Bone marrow (tissue), 2 donors: ENCODE data around the gene MEA1.
A peak's percentile ranks its signal among the peaks of the same experiment; 100 is the strongest.
"Not testable (repeated sequence)": the region's sequence is repeated elsewhere in the genome, so short reads cannot be mapped to it uniquely, and the experiment has no call there.

Source experiments
- DNase-seq, 2 donors: peaks; one replicate each; lab custom pipeline; 2025; lab: John Stamatoyannopoulos, UW

MEA1 gene

DNA sequence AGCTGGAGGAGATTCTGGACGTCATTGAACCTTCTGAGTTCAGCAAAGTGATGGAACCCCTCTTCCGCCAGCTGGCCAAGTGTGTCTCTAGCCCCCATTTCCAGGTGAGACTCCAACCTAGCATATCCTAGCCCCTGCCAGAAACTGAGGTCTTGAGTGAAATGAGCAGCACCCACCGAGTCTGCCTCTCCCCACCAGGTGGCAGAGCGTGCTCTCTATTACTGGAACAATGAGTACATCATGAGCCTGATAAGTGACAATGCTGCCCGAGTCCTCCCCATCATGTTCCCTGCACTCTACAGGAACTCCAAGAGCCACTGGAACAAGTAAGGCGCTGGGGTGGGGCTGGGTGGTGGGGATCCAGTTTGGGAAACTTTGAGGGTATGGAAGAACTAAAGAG is 4.6 kb downstream of the MEA1 start:
- DNase-seq, result no peak

- DNase-seq, result no peak
These were observed 6.6 kb downstream of the MEA1 start for GRCh38 chr6:43007126-43007525.

DNA sequence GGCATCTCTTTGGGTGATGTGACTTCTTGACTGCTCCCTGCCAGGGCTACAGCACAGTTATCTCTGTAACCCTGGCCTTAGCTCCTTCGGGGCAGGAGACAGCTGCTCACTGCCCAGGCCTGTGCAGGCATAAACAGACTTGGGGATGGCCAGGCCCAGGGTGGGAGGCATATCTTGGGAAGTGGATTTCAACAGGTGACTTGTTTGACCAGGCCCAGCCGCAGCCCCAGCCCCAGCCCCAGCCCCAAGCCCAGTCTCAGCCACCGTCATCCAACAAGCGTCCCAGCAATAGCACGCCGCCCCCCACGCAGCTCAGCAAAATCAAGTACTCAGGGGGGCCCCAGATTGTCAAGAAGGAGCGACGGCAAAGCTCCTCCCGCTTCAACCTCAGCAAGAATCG is 7.5 kb downstream of the MEA1 start:
- DNase-seq, result no peak

- DNase-seq, result no peak
These were observed 7.9 kb downstream of the MEA1 start for GRCh38 chr6:43005844-43006243.

DNA sequence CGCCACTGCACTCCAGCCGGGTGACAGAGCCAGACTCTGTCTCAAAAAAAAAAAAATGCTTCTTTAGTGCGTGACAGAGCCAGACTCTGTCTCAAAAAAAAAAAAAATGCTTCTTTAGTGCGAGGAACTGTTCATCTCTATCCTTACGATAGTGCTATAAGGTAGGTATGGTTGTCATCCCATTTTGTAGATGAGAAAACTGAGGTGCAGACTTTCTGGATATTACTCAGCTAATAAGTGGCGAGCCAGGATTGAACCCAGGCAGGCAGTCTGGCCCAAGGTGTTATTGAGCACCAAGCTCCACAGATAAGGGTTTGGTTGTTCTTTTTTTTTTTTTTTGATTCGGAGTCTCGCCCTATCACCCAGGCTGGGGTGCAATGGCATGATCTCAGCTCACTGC is 11.9 kb downstream of the MEA1 start:
- no peak for DNase-seq

GRCh38 chr6:42998205-42998604 is 15.5 kb downstream of the MEA1 start:
- DNase-seq, result not testable (repeated sequence)

- no peak for DNase-seq
These were observed 17.2 kb downstream of the MEA1 start for GRCh38 chr6:42996513-42996912.

GRCh38 chr6:42993445-42993844 is 20.3 kb downstream of the MEA1 start:
- no peak for DNase-seq

- DNase-seq, result no peak
These were observed 23.8 kb downstream of the MEA1 start for GRCh38 chr6:42989923-42990322.

- no peak for DNase-seq
These were observed 25.2 kb downstream of the MEA1 start for GRCh38 chr6:42988486-42989020.

DNA sequence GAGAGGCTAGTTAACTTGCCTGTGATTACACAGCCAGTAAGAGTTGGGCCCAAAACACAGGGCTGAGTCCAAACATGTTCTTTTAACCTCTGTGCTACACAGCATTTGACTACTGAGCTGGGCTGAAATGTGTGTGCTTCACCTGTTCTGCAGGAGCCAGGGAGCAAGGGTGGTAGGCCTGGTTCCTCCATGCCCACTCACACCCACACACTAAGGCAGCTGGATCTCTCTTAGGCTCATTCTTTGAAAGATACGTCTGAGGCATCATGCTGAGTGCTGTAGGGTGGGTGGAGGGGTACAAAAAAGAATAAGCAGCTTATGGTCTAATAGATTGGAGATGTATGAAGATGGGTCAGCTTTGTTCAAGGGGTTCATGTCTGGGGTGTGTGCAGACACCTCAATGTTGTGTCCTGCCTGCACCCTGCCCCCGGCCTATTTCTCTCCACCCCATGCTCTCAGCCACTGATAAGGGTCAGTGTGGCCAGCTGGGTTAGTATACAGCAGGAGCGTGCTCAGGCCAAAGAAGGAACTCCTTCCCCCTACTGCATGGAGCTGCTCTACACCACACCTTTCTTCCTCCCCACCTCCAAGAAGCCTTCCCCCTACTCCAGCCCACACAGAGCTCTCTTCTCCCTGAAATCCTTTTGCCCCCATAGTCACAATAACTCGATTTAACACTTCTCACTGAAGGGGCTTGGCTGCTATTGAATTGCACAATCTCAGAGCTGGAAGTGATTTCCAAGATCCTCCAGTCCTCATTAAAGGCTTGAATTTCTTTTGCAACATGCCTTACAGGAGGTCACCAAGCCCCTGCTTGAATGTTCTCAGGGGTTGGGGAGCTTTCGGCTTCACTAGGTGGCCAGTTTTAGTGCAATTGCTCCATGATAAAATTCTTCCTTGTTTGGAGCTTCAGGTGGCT is 26.0 kb downstream of the MEA1 start:
- DNase-seq, result no peak

DNA sequence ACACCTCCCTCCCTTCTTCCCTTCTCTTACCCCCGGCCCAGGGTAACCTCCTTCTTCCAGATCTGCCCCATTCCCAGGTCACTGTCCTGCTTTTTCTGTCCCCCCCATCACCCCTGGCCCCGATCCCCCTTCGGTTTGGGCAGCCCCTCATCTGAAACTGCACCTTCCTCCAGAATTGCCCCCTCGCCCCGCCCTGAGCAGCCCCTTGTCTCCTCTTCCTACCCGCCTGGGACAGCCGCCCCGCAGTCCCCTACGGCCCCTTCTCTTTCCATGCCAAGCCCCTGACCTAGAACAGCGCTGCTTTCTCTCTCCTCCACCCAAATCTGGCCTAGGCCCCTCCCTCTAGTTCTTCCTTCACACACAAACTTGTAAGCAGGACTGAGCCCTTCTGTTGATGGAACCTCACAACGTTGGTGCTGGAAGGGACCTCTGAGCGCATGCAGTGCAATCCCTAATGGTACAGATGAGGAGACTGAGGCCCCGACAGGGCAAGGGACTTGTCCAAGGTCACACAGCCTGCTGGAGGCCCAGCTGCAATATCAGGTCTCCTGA is 28.7 kb downstream of the MEA1 start:
- no peak for DNase-seq

DNA sequence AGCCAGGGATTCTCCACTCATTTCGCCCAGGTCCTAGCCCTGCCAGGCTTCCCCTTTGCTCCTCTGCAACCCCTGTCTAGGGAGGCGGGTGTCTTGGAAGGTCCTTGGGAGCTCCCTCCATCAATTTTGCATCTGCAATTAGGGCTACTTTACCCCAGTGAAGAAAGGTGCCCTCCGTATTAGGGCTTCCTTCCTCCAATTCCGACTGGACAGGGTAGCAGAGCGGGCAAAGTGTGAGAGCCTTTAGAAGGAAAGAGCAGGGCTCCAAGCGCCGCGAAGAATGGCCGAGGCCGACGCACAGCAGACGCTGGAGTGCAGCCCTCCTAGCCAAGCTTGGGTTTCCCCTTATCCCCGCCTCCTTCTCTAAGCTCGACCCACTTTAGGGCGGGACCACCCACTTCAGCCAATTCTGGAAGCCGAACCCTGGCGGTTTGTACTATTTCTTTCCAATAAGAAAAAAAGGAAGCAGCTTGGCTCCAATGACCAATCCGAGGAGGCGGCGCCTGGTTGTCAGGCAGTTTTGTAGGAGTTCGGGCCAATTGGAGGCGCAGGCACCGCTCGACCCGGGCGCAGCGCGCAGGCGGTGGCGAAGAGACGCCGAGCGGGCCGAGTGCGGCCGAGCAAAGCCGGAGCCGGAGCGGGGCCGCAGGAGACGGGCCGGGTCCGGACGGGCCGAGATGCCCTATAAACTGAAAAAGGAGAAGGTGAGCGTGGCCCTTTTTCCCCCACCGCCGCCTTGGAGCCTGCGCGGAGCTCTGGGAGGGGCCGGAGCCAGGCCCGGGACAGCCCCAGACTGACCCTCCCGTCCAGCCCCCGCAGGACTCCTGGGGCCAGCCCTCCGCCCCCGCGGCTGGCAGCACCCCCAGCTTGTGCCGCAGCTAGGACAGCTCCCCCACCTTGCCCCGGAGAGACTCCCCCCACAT is 29.5 kb downstream of the MEA1 start, which contains the start of gene PPP2R5D:
Gene PPP2R5D, plus strand, starts transcription at position 570 of the 923 bp plus-strand sequence. Its CDS starts 108 bp downstream, at position 678.
- DNase-seq, result peak; percentile 75 to 99

- no peak for DNase-seq
These were observed 31.9 kb downstream of the MEA1 start for GRCh38 chr6:42981836-42982235.

- DNase-seq, result peak in 1 of 2 donors; percentile 26
These were observed 34.1 kb downstream of the MEA1 start for GRCh38 chr6:42979523-42980177.

DNA sequence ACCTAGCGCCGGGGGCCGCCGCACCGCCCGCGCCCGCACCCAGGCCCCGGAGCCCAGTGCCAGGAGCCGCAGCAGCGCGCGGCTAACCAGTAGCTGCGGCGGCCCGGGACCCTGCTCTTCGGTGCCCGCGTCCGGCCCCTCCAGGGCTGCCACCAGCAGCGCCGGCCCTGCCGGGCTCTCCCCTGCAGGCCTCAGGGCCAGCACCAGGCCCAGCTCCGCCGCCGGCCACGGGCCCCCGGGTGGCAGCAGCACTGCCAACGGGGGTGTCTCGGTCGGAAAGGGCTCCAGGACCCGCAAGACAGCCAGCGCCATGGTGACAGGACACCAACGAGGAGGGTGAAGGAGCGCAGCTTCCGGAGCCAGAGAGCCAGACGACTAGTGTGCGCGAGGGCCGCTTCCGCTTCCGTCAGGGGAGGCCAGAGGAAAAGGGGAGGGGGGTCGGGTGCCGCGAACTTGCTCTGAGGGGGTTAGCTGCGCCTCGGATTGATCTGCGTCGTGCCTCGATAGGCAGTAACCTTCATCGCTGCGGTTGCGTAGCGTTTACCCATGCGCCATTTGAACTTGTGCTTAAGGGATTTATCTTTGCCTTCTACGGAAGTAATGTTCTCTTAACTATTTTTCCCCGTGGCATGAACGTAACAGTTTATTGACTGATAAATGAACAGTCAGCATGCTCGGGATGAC is 34.8 kb downstream of the MEA1 start, which contains the start of gene PEX6:
Gene PEX6, minus strand, starts transcription at position 343 of the 684 bp plus-strand sequence. Its CDS starts 31 bp downstream, at position 312.
- DNase-seq, result peak; percentile 66 to 82

DNA sequence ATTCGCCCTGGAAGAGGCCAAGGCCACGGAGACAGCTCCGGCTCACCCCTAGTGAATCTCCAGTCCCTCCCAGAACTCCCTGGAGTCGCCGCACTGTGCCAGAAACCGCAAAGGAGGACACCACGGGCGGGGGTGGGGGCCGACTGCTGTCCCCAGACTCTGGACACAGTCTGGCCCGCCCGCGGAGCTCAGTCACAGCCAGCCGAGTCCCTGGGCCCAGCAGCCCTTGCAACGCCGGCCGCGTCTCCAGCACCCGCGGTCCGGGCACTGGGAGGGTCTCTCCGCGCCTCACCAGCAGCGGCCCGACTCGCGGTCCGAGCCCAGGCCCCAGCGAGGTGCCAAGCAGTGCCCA is 35.3 kb downstream of the MEA1 start:
- DNase-seq, result no peak

- DNase-seq, result no peak
These were observed 38.7 kb downstream of the MEA1 start for GRCh38 chr6:42974919-42975505.

DNA sequence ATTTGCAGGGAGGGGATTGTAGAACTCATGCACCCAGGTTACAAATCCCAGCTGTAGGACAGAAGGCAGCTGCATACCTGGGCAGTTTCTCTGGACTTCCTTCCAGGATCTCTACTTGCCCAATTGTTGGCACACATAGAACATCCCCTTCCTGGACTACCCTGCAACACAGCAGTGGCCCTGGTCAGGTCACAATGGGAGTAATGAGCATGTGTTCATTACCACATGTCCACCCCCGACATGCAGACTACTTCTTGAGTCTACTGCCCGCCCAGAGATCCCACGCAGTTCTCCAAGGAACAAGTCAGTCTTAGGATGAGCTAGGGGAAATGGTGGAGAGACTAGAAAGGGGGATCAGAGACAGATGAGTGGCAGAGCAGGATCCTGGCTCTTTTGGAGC is 39.8 kb downstream of the MEA1 start:
- DNase-seq, result no peak

- no peak for DNase-seq
These were observed 41.9 kb downstream of the MEA1 start for GRCh38 chr6:42971746-42972327.
